ENCODE data around the gene TTC22. TPM values are rescaled to one million over a fixed set of nuclear protein-coding genes. Genes with fewer than 3 reads are reported as not detected.

The TTC22 gene
- total RNA-seq, 1 experiment from 2014 or later = 1.8 TPM

GRCh38 chr1:54810153-54810942 is 9.2 kb upstream of the TTC22 start:
- POLR2A ChIA-PET = no interaction called here

More at GRCh38 chr1:54810153-54810942, 9.2 kb upstream of the TTC22 start:
- Histone ChIP-seq H3K27me3 (ENCODE audit: insufficient read depth, low read length) (no peaks in the 10 kb centered on the region), H3K4me3 (replicated peaks in 1 of 2; ENCODE audit: low read depth in 1 of 2, low read length in 2 of 2) (no peak overlapping the region), H2AFZ (ENCODE audit: low read depth, low read length, poor library complexity, severe bottlenecking) (peak overlapping the region; percentile 86), H3K4me2 (ENCODE audit: low read length) (peak overlapping the region; percentile 24), H3K27ac (ENCODE audit: low read depth, low read length) (no peak overlapping the region), H3K36me3 (ENCODE audit: control insufficient read depth in 1 of 2, insufficient read depth in 2 of 2, low read length in 2 of 2) (no peaks in the 10 kb centered on the region), H3K9me3 (ENCODE audit: control insufficient read depth in 1 of 2, insufficient read depth in 1 of 2, low read depth in 1 of 2, low read length in 2 of 2) (no peaks in the 10 kb centered on the region), H4K20me1 (ENCODE audit: insufficient read depth) (no peaks in the 10 kb centered on the region), H3K4me1 (ENCODE audit: control insufficient read depth in 1 of 2, insufficient read depth in 2 of 2, low read length in 2 of 2) (peaks cover 7 to 36% of the 10 kb centered on the region in 2 experiments), H3K79me2 (ENCODE audit: insufficient read depth, low read length) (no peaks in the 10 kb centered on the region), H3K9ac (ENCODE audit: low read length) (no peak overlapping the region), H3K9me2 (ENCODE audit: insufficient read depth) (no peaks in the 10 kb centered on the region)
- RAD21 ChIA-PET (ENCODE audit: low non-redundant PET in 1 of 2, low total read pairs in 2 of 2, uncharacterized antibody in 2 of 2, unreplicated experiment in 2 of 2) = interaction anchor here in 1 of 2 experiments (0.6 kb wide), 1 partner anchor 52 kb away, joined by 3 read pairs; no protein-coding TSS in a partner anchor
- intact Hi-C loops (cut with micrococcal nuclease) = loop anchor here (1.0 to 5.0 kb wide), 4 partner anchors 138 to 740 kb away; no protein-coding TSS in a partner anchor
- no TSS peak for BruUV-seq (replicated peaks)
- ATAC-seq (peak; percentile 93), DNase-seq (ENCODE audit: low read depth, low spot score) (peak; percentile 43)
- no peak for TF ChIP-seq POLR2AphosphoS5 (IDR thresholded peaks at IDR 0.05; ENCODE audit: low read depth, low read length)
- TF ChIP-seq RAD21 (IDR thresholded peaks at IDR 0.05; ENCODE audit: low read depth) = peak; percentile 98
- TF ChIP-seq CTCF (IDR thresholded peaks at IDR 0.05 in 2 of 3, conservative IDR thresholded peaks at IDR 0.05 in 1 of 3; ENCODE audit: borderline replicate concordance in 1 of 3, insufficient read depth in 1 of 3, low read depth in 2 of 3, low read length in 2 of 3) = peak; percentile 89 to 92 (median 90)
- CTCF ChIA-PET = interaction anchor here (1.2 to 2.0 kb wide), 4 partner anchors 9 to 949 kb away, joined by 3 to 6 read pairs (median 4); no protein-coding TSS in a partner anchor
